Stimulated activated naive CD4-positive, alpha-beta T cell (primary cell): ENCODE results near the gene PTGFR.

Experiments
- DNase-seq, 6 experiments: peaks; one replicate each; lab custom pipeline; 2025; lab: John Stamatoyannopoulos, UW

The PTGFR gene

DNA sequence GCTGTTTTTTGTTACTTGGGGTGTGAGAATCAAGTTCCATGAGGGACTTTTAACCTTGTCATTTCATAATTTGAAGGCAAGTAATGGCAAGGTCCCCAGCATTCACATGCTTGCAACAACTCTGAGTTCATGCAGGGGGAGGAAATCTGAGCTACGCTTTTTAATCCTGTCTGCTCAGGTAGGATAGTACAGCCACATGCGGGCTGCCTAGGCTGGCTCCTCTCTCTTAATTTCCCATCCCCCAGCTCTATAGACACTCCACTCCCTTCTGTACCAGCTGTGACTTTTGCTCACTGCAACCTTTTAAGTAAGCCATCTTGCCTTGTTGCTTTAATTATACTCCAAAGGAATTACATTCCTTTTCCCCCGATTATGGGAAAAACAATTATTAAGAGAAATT lies 30.1 kb downstream of the PTGFR start:
- no peak for DNase-seq

DNA sequence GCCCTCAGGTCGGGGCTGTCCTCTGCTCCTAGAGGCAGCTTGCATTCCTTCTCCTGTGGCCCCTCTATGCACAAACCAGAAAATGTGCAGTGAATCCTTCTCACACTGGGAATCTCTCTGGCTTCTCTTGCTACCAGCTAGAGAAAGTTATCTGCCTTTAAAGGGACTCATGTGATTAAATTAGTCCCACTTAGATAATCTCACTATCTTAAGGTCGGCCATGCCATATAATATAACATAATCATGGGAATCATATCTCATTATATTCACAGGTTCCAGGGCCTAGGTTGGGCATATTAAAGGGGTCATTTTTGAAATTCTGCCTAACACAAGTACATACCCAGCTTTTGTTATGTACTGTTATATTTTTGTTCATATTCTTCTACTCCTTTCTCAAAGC lies 31.4 kb downstream of the PTGFR start:
- no peak for DNase-seq

DNA sequence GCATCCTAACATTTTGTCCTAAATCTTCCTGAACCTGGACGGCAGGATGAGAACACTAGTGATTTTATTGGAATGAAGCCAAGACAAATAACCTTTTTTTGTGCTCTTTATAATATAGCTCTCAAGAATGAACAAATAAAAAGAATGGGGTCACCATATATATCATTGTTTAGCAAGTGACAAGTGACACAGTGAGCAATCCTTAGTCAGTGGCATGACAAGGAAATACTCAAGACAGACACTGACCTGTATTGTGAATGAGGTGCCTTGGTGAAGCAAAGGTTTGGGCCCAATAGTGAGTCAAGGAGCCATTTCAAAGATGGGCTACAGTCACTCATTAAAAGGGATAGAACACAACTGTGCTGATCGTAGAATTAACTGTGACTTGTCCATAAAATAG lies 35.7 kb downstream of the PTGFR start:
- no peak for DNase-seq

DNA sequence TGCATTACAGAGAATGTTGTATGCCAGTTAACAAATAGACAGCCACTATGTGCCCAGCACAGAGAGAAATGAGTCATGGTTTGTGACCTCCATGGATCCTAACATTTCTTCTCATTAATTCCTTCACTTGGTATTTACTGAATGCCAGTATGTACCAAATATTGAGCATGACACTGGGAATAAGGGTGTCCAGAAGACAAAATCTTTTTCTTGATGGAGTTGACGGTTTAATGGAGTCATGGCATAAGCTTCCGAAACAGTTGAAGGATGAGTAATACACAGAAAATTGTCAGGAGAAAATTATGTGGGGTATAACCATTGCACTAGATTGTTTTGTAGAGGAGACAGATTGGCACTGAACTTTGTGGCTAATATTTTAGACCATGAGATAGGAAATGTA lies 36.9 kb downstream of the PTGFR start:
- no peak for DNase-seq

DNA sequence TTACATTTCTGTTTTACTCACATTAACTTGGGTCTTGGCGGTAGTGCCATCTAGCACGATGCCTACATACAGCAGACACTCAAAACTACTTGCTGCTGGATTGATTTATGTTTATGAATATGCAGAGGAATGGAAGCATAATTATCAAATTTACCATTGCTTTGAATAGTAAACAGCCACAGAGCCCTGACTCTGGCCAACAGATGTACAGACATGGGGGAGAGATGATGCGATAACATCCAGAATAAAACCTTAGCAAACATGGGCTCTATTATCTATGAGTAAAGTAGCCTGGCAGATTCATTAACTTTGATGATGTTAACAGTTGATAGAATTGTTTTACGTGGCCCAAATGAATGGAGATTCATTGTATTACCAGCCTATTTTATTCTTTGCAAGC lies 42.8 kb downstream of the PTGFR start:
- DNase-seq = no peak

DNA sequence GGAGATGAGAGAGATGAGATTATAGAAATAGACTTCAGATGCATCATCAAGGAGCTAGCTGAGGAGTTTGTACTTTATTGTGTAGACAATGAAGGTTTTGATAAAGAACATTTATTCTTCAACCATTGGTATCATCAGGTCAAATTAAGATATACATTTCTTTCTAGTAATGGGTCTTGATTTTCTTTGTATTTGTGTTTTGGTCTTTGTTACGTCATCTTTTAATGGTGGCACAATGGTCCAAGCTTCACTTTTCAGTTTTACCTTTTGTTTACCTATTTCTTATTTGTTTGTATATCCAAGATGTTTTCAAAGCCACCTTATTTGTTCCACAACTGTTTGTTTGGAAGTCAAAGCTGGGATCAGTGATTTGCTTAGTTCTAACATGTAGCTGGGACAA lies 44.5 kb downstream of the PTGFR start:
- DNase-seq = no peak

DNA sequence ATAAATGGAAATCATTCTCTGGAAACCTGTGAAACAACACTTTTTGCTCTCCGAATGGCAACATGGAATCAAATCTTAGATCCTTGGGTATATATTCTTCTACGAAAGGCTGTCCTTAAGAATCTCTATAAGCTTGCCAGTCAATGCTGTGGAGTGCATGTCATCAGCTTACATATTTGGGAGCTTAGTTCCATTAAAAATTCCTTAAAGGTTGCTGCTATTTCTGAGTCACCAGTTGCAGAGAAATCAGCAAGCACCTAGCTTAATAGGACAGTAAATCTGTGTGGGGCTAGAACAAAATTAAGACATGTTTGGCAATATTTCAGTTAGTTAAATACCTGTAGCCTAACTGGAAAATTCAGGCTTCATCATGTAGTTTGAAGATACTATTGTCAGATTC lies 45.7 kb downstream of the PTGFR start:
- DNase-seq = no peak

DNA sequence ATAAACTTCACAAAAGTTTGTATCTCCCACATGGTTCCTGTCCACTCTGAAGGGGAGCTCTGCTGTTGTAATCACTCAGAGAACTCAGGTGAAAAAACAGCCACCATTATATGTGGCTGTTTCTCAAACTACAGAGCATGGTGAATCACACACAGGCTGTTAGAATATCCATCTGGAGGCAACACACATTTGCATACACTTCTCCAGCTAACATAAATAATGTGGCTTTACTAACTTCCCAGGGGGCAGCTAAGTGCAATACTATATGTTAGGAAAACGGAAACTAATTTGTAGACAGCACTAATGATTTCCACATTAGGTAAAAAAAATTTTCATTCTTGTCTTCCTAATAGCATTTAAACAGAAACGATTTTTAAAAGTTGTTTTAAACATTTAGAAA lies 49.3 kb downstream of the PTGFR start:
- DNase-seq = no peak

DNA sequence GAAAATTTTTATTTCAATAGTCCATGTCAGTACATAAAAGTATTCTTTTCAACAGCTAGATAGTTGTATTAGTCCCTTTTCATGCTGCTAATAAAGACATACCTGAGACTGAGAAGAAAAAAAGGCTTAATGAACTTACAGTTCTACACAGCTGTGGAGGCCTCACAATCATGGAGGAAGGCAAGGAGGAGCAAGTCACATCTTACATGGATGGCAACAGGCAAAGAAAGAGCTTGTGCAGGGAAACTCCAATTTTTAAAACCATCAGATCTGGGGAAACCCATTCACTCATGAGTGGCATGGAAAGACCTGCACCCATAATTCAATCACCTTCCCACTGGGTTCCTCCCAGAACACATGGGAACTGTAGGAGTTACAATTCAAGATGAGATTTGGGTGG lies 50.7 kb downstream of the PTGFR start:
- DNase-seq = no peak

DNA sequence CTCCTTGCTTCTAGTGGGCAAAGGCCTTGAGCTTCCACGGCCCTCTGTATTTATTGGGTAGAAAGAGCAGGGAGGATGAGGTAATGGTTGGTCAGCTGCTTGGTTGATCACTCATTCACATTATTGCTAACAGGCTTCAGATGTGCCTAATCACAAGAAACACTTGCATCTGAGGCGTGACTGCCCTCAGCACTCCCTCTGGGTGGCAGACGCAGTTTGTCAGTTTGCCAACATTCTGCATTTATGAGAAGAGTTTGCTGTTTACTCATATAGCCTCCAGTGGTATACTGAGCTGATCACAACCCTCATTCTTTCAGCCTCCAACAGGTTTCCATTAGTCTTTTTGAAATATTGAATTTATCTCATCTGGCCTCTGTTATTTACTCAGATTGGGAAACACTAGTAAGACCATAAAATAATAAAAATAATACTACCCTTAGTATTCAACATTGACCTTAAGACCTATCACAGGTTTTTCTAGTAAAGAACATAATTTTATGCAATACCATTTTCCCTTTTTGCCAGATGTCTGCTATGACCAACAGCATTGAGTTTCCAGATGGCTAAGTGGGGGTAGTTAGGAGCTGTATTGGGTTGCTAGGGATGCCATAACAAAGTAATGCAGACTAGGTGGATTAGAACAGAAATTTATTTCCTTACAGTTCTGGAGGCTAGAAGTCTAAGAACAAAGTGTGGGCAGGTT lies 53.3 kb downstream of the PTGFR start:
- DNase-seq = no peak

DNA sequence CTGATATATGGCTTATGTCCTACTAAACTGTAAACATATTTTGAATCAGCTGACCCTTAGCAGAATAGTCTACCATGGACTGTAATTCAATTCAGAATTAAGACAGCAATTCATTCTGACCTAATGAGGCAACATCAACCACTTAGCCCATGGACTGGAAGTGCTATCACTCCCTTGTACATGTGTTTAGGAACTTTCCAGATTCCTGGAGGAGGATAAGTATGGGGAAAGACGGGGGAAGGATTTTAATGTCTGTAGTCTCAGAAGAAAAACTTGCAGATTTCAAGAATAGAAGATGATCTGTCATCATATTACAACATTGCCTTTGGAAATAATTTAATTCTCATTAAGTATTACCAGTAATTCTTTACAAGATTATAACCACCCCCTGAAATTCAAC lies 56.3 kb downstream of the PTGFR start:
- no peak for DNase-seq

DNA sequence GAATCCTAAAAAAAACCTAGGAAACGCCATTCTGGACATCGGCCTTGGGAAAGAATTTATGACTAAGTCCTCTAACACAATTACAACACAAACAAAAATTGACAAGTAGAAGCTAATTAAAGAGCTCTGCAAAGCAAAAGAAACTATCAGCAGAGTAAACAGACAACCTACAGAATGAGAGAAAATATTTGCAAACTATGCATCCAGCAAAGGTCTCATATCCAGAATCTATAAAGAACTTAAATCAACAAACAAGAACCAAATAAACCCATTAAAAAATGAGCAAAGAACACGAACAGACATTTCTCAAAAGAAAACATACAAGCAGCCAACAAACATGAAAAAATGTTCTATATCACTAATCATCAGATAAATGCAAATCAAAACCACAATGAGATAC lies 58.6 kb downstream of the PTGFR start:
- DNase-seq = no peak

DNA sequence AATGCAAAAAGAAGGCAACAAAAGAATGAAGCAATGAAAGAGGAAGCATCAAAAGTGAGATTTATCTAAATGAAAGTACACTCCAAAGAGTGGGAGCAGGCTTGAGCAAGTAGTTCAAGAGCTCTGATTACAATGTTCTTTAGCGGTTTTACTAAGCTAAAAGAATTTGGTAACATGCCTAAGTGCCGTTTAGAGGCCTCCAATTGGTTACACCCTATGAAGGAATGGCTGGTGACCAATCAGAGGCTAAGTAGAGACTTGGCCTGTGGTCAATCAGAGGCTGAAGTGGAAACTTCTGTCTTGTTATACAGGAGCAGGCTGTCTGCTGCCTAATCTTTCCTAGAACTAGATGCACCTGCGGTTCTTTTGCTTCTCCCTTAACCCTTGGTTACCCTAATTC lies 59.1 kb downstream of the PTGFR start:
- DNase-seq = no peak

DNA sequence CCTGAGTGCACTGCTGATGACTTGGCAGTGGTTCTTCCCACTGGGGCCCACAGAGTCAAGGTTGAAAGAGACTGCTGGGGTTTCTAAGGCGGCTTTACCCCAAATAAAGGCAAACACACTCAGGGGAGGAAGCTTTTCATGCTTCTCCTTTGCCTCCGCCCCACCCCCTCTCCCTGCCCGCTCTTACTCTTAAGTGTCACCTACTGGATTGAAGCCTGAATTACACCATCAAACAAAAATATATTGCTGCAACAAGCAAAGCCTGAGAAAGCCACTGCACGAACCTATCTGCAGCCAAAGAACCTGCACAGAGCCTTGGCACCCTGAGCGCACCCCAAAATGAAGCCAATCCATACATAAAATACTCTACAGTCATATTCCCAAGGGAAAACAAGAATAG lies 63.1 kb downstream of the PTGFR start:
- no peak for DNase-seq

DNA sequence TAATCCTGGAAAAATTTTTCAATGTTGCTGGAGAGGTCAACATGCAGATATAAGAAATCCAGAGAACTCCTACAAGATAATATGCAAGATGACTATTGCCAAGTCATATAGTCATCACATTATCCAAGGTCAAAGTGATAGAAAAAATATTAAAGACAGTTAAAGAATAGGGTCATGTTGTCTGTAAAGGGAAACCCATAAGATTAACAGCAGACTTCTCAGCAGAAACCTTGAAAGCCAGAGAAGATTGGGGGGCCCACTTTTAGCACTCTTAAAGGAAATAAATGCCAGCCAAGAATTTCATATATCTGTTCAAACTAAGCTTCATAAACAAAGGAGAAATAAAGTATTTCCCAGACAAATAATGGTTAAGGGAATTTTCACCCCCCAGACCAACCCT lies 64.1 kb downstream of the PTGFR start:
- no peak for DNase-seq

DNA sequence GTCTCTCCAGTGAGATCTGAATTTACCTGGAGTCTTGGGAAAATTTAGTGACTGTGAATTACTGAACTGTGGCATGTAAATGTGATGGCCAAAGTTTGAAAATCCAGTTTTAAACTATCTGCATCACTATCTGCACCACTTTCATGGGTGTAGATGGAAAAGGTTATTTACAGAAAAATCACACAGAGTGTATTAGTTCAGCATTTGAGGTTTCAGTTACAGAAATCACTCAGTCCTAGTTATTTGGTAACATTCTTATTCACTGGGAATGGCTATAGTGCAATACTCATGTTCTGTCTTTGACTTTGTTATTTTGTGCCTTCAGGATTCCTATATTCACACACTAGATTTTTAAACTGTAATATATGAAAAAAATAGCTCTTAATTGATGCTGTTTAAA lies 68.9 kb downstream of the PTGFR start:
- no peak for DNase-seq

DNA sequence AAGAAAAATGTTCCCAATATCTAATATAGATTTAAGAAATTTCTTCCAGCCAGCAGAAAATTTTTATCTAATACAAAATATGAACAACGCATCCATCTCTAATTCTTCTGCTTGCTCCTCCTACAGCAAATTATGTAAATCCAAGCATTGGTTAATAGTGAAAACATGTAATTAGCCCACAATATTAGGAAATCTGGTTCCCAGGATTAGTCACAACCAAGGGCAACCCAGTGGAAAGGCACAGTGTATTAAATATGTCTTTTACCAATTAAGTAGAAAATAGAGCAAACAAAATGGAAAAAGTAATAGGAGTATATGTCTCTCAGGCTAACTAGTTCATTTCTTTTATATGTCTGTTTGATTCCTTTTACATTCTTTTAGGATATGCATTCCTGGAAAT lies 70.0 kb downstream of the PTGFR start:
- no peak for DNase-seq

DNA sequence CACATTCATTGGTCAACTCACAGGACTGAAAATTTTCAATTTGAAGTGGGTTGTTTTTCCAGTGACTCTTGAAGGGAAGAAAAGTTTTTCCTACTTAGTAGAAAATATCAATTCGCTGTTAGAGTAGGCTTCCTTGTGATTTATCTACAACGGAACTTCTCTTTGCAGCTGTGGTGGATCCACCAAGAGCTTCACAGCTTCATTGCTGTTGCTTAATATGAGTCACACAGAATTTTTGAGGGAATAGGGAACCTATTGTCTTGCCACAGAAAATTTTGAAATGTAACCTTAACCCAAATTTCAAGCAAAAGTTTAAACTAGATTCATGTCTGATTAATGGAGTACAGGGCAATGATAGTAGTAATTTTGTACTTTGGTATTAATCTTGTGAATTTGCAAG lies 71.1 kb downstream of the PTGFR start:
- DNase-seq = no peak

DNA sequence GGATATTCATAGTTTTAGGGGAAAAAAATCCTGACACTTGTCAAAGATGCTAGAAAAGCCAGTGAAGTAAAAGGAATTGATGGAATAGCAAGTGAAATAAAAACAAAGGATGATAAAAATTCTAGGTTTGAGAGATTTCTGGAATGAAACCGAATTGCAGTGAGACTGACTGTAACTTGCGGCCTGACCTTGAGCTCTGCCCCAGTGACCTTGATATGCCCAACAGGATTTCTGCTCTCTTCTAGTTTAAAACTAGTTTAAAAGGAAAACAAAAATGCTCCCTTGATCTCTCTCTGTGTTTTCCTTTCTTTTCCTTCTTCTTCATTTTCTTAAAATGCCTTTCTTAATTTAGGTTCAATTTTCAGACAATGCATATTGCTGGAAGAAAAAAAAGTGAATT lies 74.6 kb downstream of the PTGFR start:
- DNase-seq = no peak

DNA sequence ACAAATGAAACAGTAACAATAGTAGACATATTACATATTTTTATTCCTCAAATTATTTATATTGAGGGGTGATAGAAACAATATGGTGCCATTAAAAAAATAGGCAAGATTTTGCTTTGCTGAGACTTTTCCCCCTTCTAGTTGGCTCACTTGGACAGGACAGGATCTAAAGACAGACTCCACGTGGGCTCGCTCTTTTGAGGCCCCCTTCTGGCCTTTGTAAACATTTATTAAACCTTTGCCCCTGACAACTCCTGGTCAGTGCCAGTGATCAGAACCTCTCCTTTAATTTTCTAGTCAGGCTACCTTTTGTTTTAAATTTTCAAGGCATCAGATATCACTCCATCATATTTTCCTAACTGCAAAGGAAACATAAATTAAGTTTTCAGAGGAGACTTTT lies 79.8 kb downstream of the PTGFR start:
- DNase-seq = no peak

DNA sequence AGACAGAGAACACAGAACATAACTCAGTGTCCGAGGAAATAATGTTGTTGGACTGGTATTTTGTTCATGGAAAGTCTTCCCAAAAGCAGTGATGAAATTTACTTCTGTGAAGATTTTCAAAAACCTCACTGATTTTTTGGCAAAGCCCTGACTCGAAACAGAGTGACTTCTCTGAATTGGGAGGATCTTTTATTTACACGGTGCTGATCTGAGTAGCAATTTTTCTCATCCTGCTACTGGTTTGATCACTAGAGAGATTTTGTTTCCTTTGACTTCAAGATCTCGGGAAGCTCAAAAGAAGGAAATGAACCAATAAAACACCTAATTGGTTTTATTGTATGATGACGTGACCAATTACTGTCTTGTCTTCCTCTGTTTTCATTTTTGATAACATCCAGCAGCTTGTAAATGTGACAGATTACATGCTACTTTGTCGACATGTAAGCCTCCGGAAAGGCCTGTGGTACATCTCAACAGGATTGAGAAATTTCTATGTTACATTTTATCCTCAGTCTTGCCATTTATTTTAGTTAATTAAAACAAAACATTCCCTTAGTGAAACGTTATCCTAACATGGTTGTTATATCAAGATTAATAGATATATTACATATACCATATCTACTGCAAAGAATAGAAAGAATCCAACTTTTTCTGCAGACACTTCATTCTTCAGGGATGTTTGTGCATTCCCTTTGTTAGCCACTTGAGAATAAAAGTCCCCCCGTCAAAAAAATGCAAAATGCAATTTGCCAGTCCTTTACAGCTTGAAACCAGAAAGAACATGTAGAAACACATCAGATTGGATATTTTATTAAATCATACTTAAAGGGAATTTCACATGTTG lies 86.7 kb downstream of the PTGFR start:
- DNase-seq = no peak

DNA sequence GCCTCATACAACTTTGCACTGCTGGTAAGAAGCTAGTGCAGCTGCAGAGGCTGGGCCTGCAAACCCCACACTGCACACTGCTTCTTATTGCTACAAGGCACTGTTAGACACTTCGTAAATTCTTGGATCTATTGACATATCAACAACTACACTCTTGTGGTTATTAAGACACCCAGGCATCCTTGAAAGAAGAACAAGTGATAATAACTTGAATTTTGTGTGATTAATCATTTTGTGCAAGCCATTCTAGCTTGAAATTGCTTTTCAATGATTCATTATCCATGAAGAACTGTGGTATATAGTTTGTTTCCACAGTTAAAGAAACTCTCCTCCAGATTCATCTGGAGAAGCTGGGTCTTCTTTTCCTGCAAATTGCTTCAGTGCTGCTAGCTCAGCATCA lies 95.8 kb downstream of the PTGFR start:
- DNase-seq = no peak

DNA sequence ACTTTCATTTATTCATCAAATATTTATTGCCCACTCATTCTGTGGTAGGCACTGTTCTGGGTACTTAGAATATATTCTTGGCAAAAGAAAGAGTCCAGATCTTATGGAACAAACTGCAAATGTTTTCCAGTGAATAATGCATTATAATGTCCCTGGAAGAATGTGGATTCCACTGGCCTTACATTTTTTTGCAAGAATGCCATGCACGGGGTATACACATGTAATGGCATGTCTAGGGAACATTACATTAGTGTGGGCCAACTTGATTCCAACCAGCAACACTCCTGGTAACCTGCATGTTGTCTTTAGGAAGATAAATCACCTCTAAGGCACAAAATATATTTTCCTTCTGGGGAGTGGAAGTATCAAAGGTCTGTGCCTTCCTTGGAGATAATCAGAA lies 96.4 kb downstream of the PTGFR start:
- no peak for DNase-seq
